Measurements from ENCODE around the gene CYP4F22. TPM values are rescaled to one million over a fixed set of nuclear protein-coding genes. Genes with fewer than 3 reads are reported as not detected.
A peak's percentile ranks its signal among the peaks of the same experiment; 100 is the strongest.

CYP4F22 gene
- total RNA-seq, 2 donors from 2014 or later = 0.19 to 0.22 TPM

DNA sequence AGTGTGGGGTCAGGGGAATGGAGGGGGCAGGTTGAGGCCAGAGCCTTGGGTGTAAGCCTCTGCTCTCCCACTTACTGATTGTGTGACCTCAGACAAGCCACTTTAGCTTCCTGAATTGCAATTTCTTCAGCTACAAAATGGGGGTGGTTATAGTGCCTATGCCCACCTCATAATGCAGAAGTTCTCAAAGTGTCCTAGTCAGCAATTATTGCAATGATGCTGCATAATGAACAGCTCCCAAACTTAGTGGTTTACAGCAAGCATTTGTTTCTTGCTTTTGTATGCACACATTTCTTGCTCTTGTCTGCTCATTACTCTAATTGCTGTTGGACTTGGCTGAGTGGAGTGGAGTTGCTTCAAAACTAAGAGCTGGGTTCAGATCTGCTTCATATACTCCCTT lies 36.0 kb downstream of the CYP4F22 start:
- no peak for DNase-seq
- Histone ChIP-seq H3K4me1 (no peaks in the 10 kb centered on the region), H3K27me3 (no peaks in the 10 kb centered on the region), H3K27ac (no peak overlapping the region), H3K9me3 (no peaks in the 10 kb centered on the region), H3K4me3 (no peak overlapping the region), H3K36me3 (no peaks in the 10 kb centered on the region), H3K9ac (ENCODE audit: low read depth in 2 of 2, low read length in 2 of 2) (no peak overlapping the region)
- intact Hi-C loops (cut with DNase I) = no loop called here
- TF ChIP-seq CTCF (IDR thresholded peaks at IDR 0.05) = no peak

GRCh38 chr19:15544970-15545369 lies 36.6 kb downstream of the CYP4F22 start:
- no peak for TF ChIP-seq CTCF (IDR thresholded peaks at IDR 0.05)
- intact Hi-C loops (cut with DNase I) = no loop called here
- Histone ChIP-seq H3K9ac (ENCODE audit: low read depth in 2 of 2, low read length in 2 of 2) (no peak overlapping the region), H3K27me3 (no peaks in the 10 kb centered on the region), H3K4me3 (no peak overlapping the region), H3K9me3 (no peaks in the 10 kb centered on the region), H3K36me3 (no peaks in the 10 kb centered on the region), H3K4me1 (no peaks in the 10 kb centered on the region), H3K27ac (no peak overlapping the region)
- no peak for DNase-seq

DNA sequence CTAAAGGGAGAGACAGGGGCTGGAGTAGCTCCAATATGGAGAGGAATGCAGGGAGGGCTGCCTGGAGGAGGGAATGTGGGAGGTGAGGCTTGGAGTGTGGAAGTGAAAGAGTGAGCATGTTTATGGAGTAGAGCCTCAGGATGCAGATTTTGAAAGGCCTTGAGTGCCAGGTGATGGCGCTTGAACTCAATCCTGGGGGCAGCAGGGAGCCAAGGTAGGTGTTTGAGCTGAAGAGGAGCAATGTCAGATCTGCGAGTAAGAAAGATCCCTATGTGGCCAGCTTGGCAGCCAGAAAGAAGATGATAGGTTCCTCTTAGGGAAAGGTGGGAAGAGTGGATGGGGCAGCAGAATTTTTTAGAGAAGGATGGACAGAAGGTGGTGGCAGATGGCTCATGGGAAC lies 40.3 kb downstream of the CYP4F22 start:
- TF ChIP-seq CTCF (IDR thresholded peaks at IDR 0.05) = no peak
- H3K4me3 ChIP-seq = no peak overlapping the region
- no peaks in the 10 kb centered on the region for H3K9me3 ChIP-seq
- DNase-seq = no peak
- no peaks in the 10 kb centered on the region for H3K4me1 ChIP-seq
- H3K36me3 ChIP-seq = no peaks in the 10 kb centered on the region
- H3K27me3 ChIP-seq = no peaks in the 10 kb centered on the region
- H3K27ac ChIP-seq = no peak overlapping the region
- H3K9ac ChIP-seq (ENCODE audit: low read depth in 2 of 2, low read length in 2 of 2) = no peak overlapping the region
- intact Hi-C loops (cut with DNase I) = no loop called here

DNA sequence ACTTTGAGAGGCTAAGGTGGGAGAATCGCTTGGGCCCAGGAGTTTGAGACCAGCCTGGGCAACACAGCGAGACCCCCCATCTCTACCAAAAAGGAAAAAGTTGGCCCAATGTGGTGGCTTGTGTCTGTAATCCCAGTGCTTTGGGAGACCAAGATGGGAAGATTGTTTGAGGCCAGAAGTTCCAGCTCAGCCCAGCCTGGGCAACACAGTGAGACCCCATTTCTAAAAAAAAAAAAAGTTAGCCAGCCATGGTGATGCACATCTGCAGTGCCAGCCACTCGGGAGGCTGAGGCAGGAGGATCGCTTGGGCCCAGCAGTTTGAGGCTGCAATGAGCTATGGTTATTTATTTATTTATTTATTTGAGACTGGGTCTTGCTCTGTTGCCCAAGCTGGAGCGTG lies 41.3 kb downstream of the CYP4F22 start:
- Histone ChIP-seq H3K4me3 (no peak overlapping the region), H3K4me1 (no peaks in the 10 kb centered on the region), H3K27me3 (no peaks in the 10 kb centered on the region), H3K9me3 (no peaks in the 10 kb centered on the region), H3K9ac (ENCODE audit: low read depth in 2 of 2, low read length in 2 of 2) (no peak overlapping the region), H3K36me3 (no peaks in the 10 kb centered on the region), H3K27ac (no peak overlapping the region)
- intact Hi-C loops (cut with DNase I) = no loop called here
- no peak for DNase-seq
- TF ChIP-seq CTCF (IDR thresholded peaks at IDR 0.05) = no peak

GRCh38 chr19:15550273-15550672 lies 41.9 kb downstream of the CYP4F22 start:
- DNase-seq = no peak
- intact Hi-C loops (cut with DNase I) = loop anchor here (10.0 kb wide), 2 partner anchors 125 to 285 kb away; no protein-coding TSS in a partner anchor
- H3K4me3 ChIP-seq = no peak overlapping the region
- H3K27ac ChIP-seq = no peak overlapping the region
- no peak for TF ChIP-seq CTCF (IDR thresholded peaks at IDR 0.05)
- H3K36me3 ChIP-seq = no peaks in the 10 kb centered on the region
- H3K4me1 ChIP-seq = no peaks in the 10 kb centered on the region
- H3K27me3 ChIP-seq = no peaks in the 10 kb centered on the region
- H3K9me3 ChIP-seq = no peaks in the 10 kb centered on the region
- H3K9ac ChIP-seq (ENCODE audit: low read depth in 2 of 2, low read length in 2 of 2) = no peak overlapping the region

DNA sequence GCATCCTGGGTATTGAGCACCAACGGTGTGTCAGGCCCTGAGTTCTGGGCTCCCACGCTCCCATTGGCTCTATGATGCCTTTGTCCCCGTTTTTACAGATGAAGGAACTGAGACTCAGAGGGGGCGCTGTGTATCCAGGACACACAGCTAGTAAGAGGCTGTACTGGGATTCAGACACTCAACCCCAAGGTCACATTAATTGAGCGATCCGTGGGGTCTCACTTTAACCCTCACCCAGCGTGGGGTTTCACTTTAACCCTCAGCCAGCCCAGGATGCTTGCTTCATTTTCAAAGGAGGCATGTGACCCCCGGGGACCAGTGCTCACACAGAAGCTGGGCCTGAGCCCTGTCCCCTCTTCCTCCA lies 42.6 kb downstream of the CYP4F22 start:
- TF ChIP-seq CTCF (IDR thresholded peaks at IDR 0.05) = no peak
- Histone ChIP-seq H3K4me1 (peaks cover 1% of the 10 kb centered on the region), H3K9me3 (no peaks in the 10 kb centered on the region), H3K27ac (no peak overlapping the region), H3K27me3 (no peaks in the 10 kb centered on the region), H3K9ac (ENCODE audit: low read depth in 2 of 2, low read length in 2 of 2) (no peak overlapping the region), H3K4me3 (peak overlapping the region; percentile 19), H3K36me3 (no peaks in the 10 kb centered on the region)
- no peak for DNase-seq
- intact Hi-C loops (cut with DNase I) = loop anchor here (10.0 kb wide), 2 partner anchors 126 to 286 kb away; no protein-coding TSS in a partner anchor

All from colonic mucosa (tissue), 4 donors.